ENCODE data around the gene GRIFIN. TPM values are rescaled to one million over a fixed set of nuclear protein-coding genes. Genes with fewer than 3 reads are reported as not detected.

Gene GRIFIN
- polyA plus RNA-seq, 10 donors = not detected

- DNase-seq = no peak
These were observed 23.0 kb upstream of the GRIFIN start for GRCh38 chr7:2499181-2499580.

DNA sequence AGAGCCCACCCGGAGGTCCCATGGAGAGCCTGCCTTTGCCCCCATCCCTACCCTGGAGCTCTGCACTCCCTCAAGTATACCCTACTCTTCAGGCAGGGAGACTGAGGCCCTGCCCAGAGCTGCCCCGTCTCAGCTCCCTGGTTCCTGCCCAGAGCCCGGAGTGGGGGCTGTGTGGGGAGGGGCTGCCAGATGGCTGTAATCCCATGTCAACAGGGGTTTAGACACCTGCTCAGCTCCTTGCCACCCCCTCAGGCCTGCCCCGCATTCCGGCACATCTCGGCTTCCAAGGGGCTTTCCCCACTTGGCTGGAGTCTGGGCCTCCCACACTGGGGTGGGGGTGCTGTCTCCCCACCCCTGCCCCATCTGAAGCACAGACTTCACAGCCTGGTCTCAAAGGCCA is 22.5 kb upstream of the GRIFIN start:
- no peak for DNase-seq

GRCh38 chr7:2497500-2498336 is 21.5 kb upstream of the GRIFIN start:
- DNase-seq = peak in 2 of 3 donors; percentile 75 to 89

GRCh38 chr7:2497065-2497464 is 20.9 kb upstream of the GRIFIN start:
- DNase-seq = no peak

DNA sequence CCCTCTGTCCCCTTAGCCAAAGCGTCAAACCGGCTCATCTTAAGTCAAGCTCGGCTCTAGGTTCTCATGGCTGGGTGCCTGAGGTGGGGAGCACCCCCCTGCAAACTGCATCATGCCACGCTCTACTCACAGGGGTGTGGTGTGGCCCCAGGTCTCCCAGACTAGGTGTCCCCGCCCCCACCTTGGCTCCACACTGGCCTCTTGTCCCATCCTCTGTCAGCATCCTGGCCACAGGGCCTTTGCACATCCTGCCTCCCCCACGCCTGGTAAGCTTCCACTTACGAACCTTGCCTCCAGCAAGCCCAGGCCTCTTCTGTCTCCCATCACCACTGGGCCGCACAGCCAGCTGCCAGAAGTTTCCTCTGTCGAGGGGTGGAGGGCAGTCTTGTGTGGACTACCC is 20.2 kb upstream of the GRIFIN start:
- no peak for DNase-seq

GRCh38 chr7:2495418-2496299 is 19.5 kb upstream of the GRIFIN start:
- peak in 1 of 3 donors; percentile 84 for DNase-seq

DNA sequence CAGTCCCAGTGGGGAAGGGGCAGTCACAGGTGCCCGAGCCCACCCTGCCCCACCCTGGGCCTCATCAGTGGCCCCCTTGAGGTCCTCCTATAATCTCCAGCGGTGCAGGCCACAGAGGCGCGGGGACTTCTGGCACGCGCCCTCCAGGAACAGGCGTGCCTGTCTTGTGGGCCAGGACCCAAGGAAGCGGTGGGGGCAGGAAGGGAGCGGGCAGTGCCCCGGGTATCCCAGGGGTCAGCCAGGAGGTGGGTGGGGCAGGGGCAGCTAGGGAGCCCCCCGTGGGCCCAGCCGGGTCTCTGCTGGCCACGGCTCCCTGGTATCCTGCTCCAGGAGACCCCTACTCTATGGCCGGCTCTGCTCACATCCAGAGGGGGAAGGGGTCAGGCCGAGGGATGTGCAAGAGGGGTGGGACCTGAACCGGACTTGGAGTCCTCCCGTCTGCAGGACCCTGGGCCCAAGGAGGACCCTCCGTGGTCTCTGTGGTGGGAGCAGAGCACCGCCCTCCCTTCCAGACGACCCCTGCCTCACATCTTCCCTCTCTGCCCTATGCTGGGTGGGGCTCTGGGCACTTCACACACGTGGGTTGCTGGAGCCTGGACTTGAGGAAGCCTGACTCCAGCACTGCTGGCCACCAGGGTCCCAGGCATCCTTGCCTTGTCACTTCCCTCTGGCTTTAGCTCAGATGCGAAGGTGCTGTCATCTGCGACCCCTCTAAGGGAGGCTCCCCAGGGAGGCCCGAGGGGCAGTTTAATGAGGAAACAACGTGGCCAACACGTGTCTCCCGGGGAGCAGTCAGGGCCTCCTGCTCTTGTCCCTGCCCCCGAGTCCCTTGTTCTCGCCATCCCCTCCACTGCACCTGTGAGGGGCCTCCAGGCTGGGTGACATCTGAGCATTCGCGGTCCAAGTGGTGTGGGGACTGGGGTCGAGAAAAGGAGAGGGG is 18.3 kb upstream of the GRIFIN start:
- DNase-seq = no peak

DNA sequence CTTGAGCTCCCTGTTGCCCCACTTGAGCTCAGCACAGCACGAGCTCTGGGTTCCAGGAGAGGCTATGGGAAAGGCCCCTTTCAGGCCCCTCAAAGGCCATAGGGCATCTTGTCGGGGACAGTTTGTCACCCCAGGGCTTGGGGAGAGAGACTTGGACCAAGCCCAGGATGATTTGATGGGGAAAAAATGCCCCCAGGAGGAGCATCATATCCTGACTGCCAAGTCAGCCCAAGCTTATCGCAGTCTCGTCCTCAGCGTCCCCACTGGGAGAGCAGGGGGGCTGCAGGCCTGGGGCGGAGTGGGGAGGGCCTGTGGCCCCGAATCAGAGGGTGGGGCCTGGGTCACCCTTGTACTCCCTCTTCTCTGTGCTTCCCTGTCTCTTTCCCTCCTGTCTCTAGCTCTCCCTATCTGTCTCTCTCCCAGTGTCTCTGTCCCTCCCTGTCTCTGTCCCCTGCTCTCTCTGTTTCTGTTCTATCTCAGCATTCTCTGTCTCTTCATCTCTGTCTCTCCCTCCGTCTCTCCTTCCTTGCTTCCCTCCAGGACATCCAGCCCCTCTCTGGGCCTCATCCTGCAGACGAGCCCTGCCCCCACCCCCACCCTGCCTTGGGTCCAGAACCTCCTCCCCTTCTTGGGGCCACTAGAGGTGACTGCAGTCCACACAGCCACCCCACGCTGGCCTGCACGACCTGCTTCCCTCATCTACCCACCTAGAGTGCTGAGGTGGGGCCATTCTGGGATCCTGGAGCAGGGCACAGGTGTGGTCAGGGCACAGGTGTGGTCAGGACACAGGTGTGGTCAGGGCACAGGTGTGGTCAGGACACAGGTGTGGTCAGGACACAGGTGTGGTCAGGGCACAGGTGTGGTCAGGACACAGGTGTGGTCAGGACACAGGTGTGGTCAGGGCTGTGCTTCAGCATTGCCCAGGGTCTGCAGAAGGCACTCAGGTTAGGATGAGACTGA is 17.3 kb upstream of the GRIFIN start:
- peak in 1 of 3 donors; percentile 61 for DNase-seq

GRCh38 chr7:2492038-2492437 is 15.8 kb upstream of the GRIFIN start:
- DNase-seq = no peak

DNA sequence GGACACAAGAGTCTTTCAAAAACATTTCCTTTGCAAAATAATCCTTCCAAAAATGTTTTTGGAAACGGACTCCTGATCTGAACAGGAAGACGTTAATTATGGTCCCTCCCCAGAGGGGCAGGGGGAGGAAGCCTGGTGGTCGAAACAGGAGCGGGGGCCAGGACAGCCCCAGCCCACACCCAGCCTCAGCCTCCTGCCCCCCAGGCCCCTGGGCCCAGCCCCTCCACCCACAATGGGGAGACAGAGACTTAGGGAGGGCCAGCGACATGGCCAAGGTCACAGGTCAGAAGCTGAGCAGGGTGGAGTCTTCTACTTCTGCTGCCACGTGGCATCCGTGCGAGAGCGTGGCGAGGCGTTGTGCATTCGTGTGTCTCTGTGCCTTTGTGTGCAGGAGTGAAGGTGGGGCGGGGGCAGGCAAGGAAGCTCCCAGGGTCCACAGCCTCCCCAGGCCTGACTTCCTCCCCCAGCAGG is 14.0 kb upstream of the GRIFIN start:
- peak in 1 of 3 donors; percentile 84 for DNase-seq

- DNase-seq = no peak
These were observed 12.5 kb upstream of the GRIFIN start for GRCh38 chr7:2488681-2489080.

DNA sequence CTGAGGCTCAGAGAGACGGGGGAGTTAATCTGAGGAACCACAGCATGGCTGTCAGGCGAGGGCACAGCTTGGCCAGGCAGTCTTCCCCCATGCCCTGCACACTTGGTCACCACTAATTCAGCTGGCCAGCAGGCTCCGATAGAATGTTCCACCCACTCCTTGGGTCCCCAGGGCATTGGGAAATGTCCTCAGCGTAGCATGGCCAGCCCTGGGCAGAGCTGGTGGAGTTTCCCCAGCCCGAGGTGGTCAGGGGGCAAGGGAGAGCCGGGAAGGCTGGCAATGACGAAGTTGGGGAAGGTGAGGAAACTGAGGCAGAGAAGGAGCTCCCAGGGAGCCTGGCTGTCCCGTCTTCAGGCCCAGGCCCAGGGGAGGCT is 12.1 kb upstream of the GRIFIN start:
- no peak for DNase-seq

DNA sequence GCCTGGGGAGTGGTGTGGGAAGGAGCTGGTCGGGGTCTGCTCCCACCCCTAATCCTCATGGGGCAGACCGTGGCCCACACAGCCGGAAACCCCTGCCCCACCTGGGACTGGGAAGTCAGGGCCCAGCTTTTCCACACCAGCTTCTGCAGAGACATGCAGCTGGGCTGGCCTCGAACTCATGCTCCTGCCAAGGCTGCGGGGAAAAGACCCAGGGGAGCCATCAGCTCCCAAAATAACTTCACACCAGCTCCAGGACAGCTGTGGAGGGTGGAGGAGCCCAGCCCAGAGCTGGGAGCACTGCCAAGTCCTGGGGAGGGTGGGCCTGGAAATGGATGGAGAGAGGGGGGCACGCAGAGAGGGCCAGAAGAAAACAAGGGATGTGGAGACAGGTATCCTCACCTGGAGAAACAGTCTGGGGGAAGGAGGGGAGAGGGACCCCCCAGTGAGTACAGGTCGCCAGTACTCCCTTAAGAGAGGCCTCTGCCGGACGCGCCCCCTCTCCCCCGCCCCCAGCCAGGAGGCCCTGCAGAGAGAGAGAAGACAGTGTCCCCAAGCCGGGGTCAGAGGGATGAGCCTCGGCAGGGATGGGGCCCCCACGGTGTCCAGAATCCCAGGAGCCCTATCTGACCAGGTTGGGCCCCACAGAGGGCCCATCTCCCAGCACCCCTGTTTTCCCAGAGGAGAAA is 11.5 kb upstream of the GRIFIN start:
- peak; percentile 61 to 96 (median 91) for DNase-seq

- no peak for DNase-seq
These were observed 8.7 kb upstream of the GRIFIN start for GRCh38 chr7:2484868-2485267.

DNA sequence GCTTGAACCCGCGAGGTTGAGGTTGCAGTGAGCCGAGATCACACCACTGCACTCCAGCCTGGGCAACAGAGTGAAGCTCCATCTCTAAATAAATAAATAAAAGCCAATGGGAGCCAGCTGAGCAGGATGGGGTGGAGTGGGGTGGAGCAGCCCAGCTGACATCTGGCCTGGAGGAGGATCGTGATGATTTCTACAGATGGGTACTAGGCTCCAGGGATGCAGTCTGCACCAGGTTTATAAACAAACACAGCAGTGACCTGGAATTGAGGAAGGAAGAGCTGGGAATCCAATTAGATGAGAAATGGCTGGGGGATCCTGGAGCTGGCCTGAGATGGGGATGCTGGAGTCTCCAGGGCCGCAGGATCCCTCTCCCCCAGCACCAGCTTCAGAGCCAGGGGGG is 7.3 kb upstream of the GRIFIN start:
- DNase-seq = peak in 1 of 3 donors; percentile 78

DNA sequence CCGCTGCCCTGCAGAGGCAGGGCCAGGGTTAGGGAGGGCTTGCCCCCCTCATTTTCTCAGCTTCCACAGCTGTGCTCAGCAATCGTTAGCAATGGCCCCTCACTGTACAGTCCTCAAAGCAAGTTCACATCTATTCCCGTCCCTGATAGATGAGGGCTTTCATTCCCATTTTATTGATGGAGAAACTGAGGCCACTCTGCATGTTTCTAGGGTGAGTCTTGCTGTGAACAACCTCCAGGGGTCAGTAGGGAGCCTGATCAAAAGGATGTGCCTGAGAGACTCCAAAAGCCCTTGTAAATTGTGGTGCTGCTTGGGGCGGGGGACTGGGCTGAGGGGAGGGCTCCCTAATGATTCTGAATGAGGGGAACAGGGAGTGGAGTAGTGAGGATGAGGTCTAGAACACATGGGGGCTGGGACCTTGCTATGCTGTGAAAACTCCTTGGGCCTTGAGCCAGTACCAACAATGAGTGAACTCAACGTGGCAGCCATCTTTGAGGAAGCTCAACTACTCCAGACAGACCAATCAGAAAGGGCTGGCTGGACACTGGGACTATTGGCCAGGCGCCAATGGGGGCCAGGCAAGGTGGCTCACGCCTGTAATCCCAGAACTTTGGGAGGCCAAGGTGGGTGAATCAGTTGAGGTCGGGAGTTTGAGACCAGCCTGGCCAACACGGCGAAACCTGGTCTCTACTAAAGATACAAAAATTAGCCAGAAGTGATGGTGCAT is 6.7 kb upstream of the GRIFIN start:
- DNase-seq = peak in 1 of 3 donors; percentile 28

DNA sequence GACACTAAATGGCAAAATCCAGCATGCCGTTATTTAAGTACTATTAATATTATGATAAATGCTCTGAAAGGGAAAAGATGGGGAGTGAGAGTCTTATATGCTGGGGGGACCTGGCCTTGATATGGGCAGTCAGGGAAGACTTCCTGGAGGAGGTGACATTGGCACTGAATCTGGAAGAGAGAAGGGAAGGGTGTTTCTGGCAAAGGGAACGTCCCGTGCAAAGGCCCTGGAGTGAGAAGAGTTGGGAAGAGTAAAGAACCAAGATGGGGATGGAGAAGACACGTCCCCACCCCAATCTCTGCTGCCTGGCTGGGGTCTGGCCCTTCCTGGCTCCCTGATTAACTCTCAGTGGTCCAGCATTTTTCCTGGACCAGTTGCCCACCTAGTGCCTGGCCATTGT is 5.0 kb upstream of the GRIFIN start:
- DNase-seq = no peak

DNA sequence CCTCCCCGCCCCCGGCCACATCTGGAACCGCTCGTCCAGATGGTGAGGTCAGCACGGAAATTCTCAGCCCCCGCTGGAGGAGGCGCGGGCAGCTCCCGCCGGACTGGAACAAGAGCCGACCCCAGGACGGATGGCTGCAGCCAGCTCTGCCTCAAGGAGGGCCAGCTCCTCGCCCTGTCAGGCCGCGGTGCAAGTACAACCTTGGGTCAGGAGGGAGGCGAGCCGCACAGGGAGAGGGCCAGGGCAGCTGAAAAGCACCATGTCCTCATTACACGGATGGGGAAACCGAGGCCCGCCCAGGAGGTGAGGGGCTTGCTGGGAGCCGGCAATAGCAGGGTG is 3.8 kb upstream of the GRIFIN start:
- DNase-seq = peak in 2 of 3 donors; percentile 69 to 84

All from muscle of back (tissue), 11 donors.